Measurements from ENCODE around the gene SNX9.
A peak's percentile ranks its signal among the peaks of the same experiment; 100 is the strongest.

Gene SNX9

GRCh38 chr6:157861184-157861583 is 38.1 kb downstream of the SNX9 start:
- DNase-seq, result no peak

GRCh38 chr6:157861814-157862213 is 38.8 kb downstream of the SNX9 start:
- no peak for DNase-seq

DNA sequence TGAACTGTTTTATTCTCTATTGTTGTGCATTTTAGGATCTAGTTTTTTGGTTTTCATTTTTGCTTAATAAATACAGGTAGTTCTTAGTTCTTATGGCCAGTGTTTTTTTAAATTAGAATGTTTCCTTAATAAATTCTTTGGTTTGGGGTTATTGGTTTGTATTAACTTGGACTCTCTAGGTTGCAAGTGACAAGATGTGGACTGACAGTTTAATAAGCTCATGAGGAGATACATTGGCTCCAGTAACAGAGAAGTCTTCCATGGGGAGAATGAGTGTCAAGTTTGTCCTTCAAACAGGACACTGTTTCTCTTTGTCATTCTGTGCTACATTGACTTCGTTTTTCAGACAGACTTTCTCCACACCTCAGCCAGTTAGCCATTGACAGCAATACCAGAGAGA is 39.7 kb downstream of the SNX9 start:
- no peak for DNase-seq

DNA sequence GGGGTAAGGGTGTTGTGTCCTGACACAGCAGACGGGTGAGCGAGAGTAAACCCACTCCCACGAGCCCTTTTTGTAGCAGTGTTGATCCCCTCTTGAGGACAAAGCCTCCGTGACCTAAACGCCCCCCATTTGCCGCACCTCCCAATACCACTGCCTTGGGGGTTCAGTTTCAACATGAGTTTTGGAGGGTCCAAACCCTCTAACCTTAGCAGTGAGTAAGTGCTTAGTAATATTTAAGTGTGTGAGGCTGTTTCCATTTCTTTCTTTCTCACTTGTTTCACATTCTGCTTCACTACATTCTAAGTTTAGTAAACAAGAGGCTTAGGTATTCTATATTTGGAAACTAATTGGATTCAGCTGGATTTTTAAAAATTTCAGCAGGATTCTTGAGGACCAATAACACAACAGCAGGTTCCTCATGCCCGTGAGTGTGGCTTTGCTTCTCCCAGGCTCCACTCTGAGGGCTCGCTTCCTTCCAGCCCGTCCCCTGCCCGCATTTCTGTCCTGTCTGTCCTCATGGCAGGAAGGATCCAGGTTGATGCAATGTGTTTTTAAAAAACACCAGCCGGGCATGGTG is 41.2 kb downstream of the SNX9 start:
- DNase-seq, result no peak

DNA sequence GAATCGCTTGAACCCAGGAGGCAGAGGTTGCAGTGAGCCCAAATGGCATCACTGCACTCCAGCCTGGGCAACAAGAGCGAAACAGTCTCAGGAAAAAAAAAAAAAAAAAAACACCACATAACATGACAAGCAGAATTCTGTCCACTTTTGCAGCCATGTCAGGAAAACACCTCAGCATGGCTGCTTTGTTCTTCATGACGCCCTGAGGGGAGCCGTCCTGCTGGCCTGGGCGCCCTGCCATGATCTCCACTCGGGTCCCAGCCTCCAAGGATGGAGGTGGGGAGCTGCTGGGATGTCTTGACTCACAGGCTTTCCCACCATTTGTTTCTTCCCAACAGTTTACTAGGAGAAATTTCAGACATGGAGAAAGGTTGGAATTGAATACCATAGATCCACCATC is 42.2 kb downstream of the SNX9 start:
- no peak for DNase-seq

- no peak for DNase-seq
These were observed 44.1 kb downstream of the SNX9 start for GRCh38 chr6:157867155-157867559.

DNA sequence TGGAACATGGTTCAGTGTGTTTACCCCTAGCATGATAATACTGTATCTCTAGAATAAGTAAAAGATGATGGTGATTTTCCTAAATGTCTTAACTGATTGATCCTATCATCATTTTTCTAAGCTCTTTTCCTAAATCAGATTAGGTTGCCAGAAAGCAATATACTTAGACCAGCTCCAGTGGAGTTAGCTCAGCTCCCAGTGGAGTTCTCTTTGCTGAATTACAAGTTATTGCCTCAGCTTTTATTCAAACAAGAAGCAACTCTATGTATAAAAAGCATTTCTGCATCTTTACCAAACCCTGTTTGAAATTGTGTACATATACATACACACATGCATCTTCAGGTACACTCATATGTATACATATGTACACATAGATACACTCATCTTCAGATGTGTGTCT is 44.9 kb downstream of the SNX9 start:
- DNase-seq, result no peak

GRCh38 chr6:157868835-157869234 is 45.8 kb downstream of the SNX9 start:
- DNase-seq, result no peak

DNA sequence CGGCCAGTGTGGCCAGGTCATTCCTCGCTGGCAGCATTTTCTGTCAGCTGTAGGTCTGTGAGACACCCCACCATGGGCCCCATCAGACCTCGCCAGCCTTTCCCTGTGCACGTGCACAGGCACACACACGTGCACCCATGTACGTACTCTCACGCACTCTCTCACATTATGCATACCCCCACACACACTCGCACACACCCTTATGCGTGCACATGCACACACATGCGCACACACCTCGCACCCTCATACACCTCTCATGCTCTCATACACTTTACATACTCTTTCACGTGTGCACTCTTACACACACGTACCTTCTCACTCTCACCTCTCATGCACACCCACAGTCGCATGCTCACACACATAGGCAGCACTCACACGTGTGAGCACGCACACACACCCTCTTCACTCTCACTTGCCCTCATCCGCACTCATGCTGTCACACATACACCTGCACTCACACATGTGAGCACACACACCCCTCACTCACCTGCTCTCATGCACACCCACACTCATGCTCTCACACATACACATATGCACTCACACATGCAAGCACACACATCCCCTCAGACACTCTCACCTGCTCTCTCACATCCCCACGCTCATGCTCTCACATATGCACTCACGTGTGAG is 46.7 kb downstream of the SNX9 start:
- DNase-seq, result no peak

DNA sequence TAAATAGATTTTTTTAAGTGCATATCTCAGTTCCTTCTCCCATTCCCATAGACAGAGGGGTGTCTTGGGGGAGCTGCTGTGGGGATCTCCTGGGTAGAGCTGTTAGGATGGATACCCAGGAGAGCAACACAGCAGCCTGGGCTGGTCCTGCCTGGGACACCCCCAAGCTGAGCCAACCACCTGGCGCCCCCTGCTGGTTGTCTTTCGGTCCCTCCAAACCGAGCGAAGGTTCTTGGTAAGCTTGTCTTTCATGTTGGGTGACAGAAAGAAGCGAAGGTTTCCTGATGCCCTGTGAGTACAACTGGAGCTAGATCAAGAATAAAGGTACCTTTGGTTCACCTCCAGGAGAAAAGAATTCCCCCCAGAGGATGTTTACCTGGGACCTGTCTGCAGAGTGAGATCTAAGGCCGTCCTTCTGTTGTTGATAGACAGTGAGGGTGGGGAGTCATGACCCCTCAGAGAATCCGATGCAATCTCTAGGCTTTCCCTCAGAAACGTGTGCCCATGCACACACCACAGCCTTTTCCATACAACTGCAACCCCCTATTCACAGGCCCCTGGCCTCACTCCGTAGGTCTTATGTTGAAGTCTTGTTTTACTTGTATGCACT is 50.8 kb downstream of the SNX9 start:
- peak; percentile 32 to 71 for DNase-seq

DNA sequence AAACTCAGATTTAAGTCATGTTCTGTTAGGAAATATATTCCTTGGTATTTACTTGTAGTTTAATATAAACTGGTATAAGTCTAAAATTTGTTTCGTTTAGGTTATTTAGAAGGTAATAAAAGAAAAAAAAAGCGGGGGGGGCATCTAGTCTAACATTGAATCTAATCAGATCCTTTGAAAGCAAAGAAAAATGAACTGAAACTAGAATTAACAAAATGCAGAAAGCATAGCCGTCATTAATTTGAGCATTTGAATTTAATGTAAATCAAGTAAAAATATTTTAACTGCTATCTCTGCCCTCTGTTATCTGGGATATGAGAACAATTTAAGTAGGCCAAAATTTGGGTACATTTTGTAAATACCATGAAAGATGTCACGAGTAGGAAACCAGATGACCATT is 54.1 kb downstream of the SNX9 start:
- DNase-seq, result no peak

- DNase-seq, result no peak
These were observed 54.8 kb downstream of the SNX9 start for GRCh38 chr6:157877573-157878438.

- no peak for DNase-seq
These were observed 56.2 kb downstream of the SNX9 start for GRCh38 chr6:157879034-157879872.

- DNase-seq, result no peak
These were observed 56.8 kb downstream of the SNX9 start for GRCh38 chr6:157879873-157880254.

GRCh38 chr6:157880534-157880933 is 57.5 kb downstream of the SNX9 start:
- DNase-seq, result peak in 1 of 2 experiments; percentile 52

DNA sequence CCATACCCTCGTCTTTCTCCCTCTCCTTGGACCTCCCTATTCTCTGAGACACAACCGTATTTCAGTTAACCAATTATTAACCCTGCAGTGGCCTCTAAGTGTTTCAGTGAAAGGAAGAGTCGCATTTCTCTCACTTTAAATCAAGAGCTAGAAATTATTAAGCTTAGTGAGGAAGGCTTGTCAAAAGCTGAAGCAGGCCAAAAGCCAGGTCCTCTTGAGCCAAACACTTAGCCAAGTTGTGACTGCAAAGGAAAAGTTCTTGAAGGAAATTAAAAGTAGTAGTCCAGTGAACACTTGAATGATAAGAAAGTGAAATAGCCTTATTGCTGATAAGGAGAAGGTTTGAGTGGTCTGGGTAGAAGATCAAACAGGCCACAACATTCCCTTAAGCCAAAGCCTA is 58.3 kb downstream of the SNX9 start:
- no peak for DNase-seq

DNA sequence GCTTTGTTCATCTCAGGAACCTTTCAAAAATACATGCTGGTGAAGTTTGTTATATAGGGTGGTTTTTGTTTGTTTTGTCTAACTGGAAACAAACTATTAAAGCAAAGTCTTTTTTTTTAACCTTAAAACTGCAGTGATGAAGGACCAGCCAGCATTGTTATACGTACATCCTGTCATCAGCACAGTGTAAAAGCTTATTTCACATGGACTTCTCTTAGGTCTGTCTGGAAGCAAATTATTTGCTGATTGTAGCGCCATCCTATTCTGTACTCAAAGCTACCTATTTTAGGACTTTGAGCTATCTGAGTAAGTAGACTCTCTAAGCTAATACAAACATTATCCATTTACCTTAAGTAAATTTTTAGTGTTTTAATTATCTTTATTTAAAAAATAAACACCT is 61.7 kb downstream of the SNX9 start:
- DNase-seq, result no peak

- DNase-seq, result no peak
These were observed 62.3 kb downstream of the SNX9 start for GRCh38 chr6:157885211-157885788.

DNA sequence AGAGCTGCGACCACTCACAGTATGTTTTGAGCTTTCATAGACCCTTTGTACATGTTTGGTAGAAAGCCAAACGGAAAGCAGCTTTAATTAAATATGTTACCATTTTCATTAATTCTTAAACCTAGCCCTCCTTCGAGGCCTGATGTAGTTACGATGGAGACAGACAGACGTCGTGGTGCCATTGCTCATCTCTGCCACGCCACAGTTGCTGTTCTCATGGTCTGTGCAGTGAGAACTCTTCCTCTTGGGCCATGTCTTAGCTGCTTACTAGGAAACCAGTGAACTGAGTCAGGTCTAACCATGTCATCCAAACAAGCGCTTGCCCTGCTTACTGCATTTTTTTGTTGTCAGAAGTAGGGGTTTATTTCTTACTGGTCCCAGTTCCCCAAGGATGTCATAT is 62.8 kb downstream of the SNX9 start:
- no peak for DNase-seq

- no peak for DNase-seq
These were observed 64.8 kb downstream of the SNX9 start for GRCh38 chr6:157887892-157888291.

DNA sequence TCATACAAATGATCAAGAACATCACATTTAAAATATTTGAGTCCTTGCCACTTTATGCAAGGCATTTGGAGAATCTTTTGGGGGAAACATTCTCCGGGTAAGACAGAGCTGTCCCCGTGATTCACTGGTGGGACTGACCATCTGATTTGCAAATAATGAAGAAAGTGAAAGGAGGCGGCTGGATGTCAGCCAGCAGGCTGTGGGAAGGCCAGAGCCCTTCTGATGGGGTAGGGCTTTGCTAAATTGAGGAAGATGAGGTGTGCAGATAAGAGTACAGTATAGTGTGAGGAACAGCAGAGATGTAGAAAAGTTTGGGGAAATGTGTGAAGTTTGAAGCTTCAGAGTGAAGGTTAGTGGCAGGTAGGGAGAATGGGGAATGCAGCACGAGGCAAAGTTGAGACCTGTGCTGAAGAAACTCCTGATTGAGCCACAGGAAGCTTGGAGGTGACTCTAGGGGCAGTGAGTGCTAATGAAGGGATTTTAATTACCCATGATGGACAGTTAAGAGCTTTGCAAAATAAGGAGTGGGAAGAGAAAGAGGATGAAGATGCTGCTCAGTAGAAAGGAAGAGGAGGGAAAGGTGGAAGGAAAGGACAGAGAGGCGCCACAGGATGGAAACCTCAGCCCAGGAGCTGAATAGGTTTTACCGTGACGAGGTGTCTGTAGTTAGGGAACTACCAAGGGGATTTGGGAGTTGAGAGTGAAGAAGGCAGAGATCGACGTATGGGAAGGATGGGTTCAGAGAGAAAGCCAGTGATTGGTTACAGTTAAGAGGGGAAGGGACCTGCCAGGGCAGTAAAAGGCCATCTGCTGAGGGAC is 68.7 kb downstream of the SNX9 start:
- DNase-seq, result no peak
